ENCODE measurements around the gene GOLGA7B.

GOLGA7B gene

DNA sequence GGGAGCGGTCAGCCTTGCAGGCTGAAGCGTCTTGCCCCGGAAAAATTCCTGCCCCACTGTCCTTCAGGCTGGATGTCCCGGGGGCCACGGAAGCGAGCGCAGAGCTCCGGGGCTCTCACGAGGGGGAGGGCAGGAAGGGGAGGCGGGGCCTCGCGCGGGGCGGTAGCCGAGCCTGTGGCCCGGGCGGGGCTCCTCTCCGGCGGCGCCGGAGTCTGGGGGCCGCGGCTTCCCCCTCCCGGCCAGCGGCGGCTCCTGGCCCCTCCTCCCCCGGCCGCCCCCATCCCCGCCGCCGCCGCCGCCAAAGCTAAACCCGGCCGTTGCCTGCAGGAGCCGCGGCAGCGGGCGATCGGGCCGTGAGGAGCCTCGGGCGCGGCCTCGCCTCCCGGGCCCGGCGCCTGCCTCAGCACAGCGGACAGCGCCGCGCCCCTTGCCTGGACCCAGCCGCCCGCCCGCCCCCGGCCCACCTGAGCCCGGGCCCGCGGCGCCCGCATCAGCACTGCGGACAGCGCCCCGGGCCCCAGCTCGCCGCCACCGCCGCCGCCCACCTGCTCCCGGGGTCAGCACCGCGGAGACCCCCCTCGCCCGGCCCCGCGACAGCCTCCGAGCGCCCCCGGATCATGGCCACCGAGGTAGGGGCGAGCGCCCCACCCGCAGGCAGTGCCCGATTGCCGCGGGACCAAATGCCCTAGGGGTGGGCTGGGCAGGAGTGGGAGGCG, at the start of gene GOLGA7B:
Gene GOLGA7B (plus strand): TSS at position 157 of the 716 bp plus-strand sequence. CDS start 461 bp downstream, at position 618.
- no peak for DNase-seq

DNA sequence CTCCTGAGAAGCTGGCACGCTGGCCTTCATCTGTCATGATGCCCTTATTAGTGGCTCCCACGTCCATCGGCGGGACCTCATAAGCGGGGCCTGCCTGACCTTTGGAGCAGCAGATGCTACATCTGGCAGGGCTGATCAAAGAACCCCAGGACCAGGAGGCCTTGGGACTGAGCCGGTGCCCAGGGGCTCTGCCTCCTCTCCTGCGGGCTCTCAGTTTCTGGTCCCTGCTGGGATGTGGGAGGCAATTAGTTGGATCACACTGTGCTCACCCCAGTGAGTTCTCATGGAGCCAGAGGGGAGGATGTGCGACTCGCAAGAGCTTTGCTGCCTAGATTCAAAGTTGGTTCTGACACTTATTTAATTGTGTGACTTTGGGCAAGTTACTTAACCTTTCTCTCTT, 49.2 kb upstream of the GOLGA7B start:
- no peak for DNase-seq

DNA sequence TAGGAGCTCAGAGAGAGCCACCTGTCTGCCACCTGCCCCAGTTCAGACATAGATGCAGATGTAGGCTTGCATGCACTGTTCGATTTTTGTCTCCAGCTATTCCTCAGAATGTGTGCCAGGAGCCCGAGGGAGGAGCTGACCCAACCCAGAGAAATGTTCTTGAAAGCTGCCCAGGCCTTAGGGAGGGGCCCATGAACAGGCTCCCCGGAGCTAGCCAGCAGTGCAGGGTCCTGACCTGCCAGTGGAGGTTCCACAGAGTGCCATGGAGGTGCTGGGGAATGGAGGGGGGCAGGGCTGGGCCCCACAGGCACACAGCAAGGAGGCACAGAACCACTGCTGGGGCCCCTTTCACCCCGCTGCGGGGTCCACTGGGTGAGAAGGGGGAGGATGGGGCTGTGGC, 48.2 kb upstream of the GOLGA7B start:
- DNase-seq = no peak

DNA sequence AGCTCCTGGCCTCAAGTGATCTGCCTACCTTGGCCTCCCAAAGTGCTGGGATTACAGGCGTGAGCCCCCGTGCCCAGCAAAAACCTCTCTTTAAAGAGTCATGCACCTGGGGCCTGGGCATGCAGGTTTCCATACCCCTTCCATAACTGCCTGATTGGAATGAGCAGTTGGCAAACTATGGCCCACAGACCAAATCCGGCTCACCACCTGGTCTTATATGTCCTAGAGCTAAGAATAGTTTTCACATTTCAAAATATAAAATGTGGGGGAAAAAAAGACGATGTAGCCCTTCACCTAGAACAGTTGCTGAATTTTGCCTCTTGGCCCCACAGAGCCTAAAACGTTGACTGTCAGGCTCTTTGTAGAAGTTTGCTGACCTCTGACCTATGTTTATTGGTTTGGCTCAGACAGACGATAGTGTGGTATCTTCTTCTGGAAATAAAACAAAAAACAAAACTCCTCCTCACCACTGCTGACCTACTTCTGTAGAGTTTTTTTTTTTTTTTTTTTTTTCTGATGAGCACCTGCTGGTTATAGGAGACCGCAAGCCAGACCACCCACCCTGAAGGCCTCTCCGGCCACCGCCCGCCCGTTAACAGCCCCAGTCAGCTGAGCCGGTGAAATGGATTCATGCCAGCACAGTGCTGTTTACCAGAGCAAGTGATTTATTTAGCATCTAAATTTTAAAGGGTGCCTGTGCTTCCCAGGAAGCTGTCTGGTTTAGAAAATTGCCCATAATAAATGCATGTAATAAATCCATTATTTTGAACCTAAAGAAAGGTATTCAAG, 44.4 kb upstream of the GOLGA7B start:
- no peak for DNase-seq

DNA sequence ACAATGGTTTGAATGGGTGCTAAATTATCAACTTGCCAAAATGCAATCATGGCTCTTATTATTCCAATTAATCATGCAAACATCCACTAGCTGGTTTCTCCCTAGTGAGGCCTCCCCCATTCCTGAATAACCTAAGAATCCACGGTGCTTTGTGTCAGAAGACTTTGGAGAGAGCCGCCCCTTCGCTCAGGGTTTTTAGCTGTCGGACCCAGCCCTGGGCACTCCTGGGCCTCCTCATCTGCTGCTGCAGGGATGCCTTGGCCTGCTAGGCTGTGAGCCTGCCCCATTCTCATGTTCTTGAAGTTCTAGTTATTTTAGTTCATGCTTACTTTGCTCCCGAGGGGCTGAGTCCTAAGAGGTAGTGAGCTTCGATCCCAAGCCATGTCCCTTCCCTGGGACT, 43.7 kb upstream of the GOLGA7B start:
- no peak for DNase-seq

DNA sequence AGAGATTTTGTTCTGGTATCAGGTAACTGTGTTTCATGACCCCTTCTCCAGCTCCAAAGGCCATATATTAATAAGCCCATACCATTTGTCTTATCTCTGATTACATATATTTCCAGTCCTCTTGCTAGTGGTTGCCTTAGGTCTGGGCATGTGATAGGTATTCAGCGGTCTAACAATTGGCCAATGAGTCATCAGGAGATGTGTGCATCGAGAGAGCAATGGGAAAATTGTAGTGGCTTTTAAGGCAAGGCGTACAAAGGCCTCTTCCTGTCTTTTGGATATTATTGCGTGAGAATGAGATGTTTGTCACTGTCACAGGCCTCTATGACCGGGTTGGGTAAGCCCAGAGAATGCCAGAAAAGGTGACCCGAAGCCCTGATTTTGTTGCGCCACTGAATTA, 39.2 kb upstream of the GOLGA7B start:
- no peak for DNase-seq

DNA sequence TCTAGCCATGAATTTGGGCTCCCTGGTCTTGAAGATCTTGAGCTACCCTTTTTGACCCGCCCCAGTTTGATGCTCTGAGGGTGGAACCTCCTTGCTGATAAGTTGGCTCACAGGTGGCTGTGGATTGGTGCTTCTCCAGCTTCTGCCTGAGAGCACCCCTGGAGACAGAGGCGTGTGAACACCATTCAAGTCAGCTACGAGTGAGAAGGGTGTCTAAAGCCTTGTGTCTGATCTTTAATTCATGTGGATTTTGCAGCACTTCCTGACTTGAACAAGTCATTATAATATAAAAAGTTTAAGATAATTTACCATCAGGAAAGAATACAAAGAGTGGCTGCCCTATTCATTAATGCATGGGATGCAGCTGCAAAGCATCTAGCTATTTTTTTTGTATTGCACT, 37.7 kb upstream of the GOLGA7B start:
- DNase-seq = no peak

DNA sequence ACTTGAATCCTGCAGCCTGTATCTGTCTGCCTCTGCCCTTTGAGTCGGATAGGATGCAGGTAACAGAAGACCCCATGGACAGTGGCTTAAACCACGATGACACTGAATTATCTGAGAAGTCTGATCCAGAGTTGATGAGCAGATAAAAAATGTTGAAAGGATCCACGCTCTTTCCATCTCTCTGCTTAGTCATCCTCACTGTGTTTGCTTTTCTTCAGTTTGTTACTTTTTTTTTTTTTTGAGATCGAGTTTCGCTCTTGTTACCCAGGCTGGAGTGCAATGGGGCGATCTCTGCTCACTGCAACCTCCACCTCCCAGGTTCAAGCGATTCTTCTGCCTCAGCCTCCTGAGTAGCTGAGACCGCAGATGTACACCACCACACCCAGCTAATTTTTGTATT, 36.9 kb upstream of the GOLGA7B start:
- DNase-seq = no peak

DNA sequence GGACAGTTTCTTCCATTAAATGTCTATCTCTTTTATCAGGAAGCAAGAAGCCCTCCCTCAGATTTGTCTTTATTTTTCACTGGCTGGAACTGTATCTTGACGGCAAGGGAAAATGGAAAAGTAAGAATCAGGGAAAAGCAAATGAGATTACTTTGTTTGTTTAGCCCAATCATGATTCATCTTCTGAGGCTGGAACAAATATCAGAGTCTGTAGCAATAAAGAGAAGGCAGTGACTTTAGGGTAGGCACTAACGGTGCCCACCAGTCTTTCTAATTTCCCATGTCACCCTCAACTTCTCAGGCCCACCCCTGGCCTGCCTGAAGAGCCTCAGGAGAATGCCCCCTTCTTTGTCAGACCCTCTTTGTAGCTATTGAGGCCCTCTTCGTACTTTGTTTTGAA, 36.3 kb upstream of the GOLGA7B start:
- DNase-seq = no peak

DNA sequence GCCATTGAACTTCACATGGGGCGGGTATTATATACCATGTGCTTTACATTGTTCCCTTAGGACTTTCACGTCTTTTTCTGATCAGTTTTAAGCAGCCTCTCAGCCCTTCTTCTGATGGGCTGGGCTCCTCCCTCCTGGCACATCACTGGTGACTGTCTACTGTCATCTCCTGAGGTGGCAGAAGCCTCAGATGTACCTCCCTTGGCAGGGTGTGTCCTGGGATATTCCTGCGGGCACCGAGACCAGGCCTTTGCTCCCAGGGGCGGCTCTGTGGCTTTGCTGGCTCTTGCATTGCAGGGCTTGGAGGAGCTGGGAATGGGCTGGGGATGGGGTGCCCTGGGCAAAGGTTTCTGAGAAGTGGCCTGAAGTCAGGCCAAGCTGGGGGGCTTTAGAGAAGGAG, 34.6 kb upstream of the GOLGA7B start:
- no peak for DNase-seq

DNA sequence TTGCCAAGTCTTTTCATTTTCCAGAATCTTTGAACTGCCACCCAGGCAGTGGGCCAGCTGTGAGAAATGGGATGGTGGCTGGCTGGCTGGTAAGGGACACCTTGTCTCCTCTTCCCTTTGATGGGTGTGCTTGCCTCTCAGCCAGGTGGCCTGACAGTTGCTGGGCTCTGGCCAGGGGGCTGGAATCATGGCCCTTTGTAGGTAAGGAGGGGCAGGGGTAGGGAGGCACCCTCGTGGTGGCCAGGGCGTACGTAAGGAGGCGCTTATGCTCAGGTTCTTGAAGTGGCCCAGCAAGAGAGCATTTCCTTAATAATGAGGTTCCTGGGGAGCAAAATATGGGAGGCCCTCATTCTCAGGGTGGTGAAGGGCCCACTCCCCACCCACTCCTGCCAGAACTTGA, 33.0 kb upstream of the GOLGA7B start:
- DNase-seq = no peak

DNA sequence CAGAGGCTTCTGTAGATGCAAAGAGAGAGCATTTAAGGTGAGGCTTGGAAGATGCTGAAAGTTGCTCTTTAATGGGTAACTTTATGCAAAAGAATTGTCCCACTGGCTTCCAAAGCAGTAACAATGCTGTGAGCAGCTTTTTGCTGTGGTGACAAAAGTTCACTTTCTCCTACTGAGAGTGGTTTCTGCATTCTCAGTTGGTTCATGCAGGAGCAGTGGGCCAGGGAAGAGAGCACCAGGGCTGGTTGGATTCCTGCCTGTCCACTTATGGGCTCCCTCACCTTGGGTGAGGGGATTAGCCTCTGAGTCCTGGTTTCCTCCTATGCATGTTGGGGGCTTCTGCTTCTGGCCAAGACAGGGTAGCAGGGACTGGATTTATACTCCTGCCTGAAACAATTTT, 31.1 kb upstream of the GOLGA7B start:
- no peak for DNase-seq

DNA sequence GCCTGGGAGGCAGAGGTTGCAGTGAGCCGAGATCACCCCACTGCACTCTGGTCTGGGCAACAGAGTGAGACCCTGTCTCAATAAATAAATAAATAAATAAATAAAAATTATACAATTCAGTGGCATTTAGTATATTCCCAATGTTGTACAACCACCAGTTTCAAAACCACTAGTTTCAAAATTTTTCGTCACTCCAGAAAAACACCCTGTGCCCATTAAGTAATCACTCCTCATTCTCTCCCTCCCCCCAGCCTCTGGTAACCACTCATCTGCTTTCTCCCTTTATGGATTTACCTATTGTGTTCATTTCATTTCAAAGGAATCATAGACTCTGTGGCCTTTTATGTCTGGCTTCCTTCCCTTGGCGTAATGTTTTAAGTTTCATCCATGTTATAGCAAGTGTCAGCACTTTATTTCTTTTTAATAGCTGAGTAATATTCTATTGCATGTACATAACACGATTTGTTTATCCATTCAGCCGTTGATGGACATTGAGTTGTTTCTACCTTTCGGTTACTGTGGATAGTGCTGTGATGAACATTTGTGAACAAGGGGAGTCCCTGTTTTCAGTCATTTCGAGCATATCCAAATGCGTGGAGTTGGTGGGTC, 29.4 kb upstream of the GOLGA7B start:
- no peak for DNase-seq

DNA sequence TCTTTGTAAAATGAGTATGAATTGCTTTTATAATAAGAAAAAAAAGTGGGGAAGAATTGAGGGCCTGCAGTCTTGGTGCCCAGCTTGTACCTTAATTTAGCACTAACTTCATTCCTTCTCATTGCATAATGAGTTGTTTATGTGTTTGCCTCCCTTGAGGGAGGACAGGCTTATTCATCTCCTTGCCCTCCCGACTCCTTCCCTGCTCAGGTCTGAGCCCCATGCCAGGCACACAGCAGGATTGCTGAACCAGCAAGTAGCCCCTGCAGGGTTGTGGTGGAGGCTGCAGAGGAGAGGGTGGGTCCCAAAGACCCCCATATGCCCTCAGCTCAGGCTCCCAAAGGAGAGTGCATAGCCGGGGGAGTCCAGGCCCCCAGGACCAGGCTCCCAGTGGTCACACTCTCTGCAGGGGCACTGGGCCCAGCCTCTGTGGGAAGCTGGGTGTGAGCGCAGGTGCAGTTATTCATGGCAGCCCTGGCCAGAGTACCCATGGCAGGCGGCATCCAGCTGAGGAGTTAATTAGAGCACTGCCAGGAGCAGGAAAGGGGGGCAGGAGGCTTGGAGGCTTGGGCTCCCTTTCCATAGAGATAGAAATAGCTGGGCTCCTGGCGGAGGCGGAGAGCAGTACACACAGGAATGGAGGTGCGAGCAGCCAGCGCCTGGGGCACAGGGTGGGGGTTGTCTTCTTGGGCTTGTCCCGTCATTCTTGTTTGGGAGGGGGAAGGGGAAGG, 28.2 kb upstream of the GOLGA7B start:
- peak; percentile 21 for DNase-seq

DNA sequence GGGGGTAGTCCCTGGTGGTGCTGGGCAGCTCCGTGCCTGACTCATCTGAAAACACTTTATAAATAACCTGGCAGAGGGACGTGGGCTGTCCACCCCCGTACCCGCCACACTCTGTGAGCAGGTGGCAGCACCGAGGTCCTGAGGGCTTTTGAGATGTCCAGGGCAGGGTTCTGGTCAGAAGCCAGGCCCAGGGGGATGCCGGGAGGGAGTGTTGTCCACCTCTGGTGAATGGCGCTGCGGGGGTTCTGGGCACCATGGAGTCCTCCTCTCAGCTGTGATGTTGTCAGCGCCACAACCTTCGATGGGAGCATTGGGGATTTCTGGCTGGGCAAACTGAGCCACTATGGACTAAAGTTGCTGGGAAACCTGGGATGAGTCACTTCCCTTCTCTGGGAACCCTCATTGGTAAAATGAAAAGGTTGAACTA, 27.4 kb upstream of the GOLGA7B start:
- DNase-seq = no peak

DNA sequence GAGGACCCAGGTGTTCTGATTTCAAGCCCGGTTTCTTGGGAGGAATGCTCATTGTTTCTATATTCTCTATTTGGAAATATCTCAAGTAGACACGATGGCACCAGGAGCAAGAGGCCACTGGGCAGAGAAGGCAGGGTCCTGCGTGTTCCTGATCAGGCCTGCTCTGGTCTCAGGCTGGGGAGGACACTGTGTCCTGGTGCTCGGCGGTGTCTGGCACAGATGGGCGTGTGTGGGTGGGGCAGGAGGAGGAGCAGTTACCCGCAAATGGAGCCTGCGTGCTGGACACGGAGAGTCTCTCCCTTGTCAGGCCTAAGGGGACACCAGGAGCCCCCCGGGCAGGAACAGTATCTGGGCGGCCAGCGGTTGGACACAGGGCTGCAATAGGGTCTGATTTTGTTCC, 25.9 kb upstream of the GOLGA7B start:
- no peak for DNase-seq

DNA sequence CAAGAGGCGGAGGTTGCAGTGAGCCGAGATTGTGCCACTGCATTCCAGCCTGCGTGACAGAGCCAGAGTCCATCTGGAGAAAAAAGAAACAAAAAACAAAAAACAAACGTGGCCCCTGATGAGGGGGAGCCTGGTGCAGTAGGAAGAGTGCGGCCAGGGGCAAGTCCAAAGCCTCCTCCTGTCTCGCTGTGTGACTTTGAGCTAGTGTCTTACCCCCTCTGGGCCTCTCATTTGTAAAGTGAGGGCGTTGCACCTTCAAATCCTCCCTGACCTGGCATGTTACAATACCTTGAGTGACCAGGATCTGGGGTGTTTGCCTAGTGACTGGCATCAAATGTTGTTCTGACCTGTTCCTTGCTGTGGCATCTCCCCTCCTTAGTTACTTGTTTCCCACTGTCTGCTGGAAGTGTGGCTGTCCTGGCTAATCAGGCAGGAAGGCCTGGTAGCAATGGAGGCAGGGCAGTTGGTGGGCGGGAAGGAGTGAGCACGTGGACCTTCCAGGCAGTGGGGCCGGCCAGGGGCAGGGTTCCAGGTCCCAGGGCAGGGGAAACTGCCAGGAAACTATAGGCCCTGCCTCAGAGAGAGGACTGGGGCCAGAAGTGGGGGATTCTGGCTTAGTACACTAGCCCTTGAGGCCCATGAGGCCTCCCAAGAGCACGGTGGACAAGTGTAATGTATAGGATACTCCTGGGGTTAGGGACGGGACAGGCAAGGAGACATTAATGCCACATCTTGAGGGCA, 24.5 kb upstream of the GOLGA7B start:
- DNase-seq = no peak

DNA sequence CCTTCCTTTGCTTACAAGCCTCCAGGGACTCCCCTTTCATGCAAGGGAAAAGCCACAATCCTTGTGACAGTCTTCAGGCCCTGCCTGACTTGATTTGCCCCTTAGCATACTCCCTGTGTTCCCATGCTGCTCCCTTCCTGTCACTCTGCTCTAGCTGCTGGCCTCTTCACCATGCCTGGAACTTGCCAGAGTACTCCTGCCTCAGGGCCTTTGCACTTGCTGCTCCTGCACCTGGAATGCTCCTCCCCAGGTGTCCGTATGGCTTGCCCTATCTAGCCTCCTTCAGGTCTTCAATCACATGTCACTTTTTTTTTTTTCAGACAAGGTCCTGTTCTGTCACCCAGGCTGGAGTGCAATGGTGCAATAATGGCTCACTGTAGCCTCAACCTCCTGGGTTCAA, 22.8 kb upstream of the GOLGA7B start:
- DNase-seq = no peak

DNA sequence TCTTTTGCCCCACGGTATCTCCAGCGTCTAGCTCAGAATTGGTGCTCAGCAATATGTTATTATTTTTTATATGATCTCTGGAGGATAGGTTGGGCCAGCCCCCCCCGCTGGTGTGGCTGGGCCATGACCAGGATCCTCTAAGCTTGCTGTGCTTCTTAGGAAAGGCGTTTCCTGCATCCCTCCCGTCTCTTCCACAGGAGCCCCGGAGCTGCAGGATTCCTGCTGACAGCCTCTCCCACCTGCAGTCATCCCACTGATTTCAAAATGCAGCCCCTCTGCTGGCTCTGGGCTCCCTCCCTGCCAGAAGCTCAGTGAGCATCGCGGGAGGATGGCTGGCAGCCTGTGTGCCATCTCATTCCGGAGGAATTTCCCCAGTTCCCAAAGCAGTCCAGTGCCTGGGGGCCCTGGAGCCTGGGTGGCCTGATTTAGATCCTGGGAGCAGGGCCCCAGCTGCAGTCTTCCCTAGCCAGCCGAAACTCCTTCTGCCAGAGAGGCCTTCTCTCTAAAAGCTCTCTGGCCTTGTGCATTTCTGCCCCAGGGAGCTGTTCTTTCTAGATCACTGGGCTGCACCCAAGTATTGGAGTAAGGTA, 21.8 kb upstream of the GOLGA7B start:
- DNase-seq = no peak

DNA sequence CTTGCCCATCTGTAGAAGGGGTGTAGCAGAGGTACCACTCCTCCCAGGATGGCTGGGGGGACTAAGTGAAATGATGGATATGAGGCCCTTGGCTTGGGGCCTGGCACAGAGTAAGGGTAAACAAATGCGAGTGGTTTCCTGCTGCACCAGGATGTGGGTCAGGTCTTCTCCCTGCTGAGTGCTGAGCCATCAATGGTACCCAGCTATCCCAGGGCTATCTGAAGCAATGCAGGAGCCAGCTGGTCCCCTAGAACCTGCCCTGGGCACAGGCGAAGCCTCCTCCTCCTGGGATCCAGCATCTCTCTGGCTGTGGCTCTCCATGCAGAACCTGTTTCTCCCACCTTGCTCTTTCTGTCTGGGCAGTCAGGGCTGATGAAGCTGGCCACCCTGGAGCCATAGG, 20.9 kb upstream of the GOLGA7B start:
- DNase-seq = no peak

DNA sequence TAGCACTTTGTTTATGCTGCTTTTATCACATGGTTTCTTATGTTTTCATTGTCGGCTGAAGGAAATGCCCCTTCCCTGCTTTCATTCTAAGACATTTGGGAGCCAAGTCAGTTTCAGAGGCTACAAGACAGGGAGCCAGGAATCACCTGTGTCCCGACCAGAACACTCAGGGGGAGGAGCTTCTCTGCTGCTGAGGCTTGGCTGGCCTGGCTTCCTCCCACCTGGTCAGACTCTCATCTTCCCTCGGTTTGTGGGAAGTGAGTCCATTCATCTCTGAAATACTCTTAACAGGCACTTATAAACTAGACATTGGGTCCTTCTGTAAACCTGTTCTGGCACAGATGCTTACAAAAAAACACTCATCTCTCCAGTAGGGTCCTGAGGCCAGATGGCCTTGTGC, 19.6 kb upstream of the GOLGA7B start:
- no peak for DNase-seq

DNA sequence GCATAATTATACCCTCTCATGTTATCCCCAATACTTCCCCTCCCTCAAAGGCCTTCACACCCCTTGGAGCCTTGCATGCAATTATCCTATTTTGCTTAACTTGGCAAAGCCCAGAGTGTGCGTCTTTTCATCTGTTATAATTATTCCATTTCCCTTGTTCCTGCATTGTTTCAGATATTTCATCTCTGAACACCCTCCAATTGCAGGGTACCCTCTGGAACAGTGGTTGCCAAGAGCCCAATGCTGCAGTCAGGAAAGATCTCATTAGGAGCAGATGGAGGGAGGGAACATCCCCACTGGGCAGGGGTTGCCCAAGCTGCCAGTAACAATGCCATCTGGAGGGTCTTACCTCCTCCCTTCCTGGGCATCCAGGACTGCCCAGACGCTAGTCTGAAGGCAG, 18.4 kb upstream of the GOLGA7B start:
- no peak for DNase-seq

Measured in NCI-H1092 (cell line).